NCI-H460 (cell line): ENCODE results near the gene CCNB2. TPM values are rescaled to one million over a fixed set of nuclear protein-coding genes. Genes with fewer than 3 reads are reported as not detected.
"Not testable (repeated sequence)": the region's sequence is repeated elsewhere in the genome, so short reads cannot be mapped to it uniquely, and the experiment has no call there.

Experiments
- DNase-seq: peaks from one replicate; pipeline ENCODE4 v3.0.0-alpha.2; 2016; ENCODE audit warnings: low read depth; ENCODE audit errors: extremely low read depth
- polyA plus RNA-seq: library from polyadenylated mRNA; depleted of rRNA; stranded (reverse); fragments of >200 nt; gene quantifications from 2 replicates; pipeline ENCODE4 v1.2.3, GENCODE V29; 2014; cell fraction: nucleus; rRNA removed
- total RNA-seq: library from RNA; depleted of rRNA; stranded (reverse); fragments of >200 nt; shearing (Covaris generic); gene quantifications from 2 replicates; pipeline ENCODE4 v1.2.3, GENCODE V29; 2014; rRNA removed

CCNB2 gene
- total RNA-seq, result 81.1 TPM in 2 replicates
- 96.7 and 98.0 TPM in 2 replicates for polyA plus RNA-seq

DNA sequence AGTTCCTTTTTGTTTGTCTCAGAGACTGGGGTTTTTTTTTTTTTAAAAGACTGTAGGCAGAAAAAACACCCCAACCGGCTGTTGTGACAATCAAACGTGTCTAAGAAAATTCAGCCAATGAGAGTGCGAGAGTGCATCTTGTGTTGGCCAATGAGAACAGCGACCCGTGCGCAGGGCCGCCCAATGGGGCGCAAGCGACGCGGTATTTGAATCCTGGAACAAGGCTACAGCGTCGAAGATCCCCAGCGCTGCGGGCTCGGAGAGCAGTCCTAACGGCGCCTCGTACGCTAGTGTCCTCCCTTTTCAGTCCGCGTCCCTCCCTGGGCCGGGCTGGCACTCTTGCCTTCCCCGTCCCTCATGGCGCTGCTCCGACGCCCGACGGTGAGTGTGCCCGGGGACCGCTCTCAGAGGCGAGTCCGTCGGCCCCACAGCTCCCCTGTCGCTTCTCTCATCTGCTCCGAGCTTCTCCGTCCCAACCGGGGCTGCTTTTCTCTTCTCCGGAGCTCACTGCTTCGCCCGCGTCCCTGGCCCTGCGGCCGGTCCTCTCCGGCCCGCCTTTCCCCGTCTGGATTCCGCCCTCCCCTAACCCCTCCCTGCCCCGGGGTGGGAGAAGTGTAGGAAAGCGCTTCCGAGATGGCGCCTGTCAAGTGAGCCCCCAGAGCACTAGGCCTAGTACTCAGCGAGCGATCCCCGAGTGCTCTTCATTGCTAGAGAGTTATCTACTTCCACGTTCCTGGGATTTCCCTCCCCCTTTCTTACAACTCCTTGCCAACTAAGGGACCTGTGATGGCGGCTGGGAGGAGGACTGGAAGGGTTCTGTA, at the start of gene CCNB2:
Gene CCNB2 (plus strand): TSS at position 235 of the 821 bp plus-strand sequence. CDS start 123 bp downstream, at position 358.
- DNase-seq, result peak; percentile 88

DNA sequence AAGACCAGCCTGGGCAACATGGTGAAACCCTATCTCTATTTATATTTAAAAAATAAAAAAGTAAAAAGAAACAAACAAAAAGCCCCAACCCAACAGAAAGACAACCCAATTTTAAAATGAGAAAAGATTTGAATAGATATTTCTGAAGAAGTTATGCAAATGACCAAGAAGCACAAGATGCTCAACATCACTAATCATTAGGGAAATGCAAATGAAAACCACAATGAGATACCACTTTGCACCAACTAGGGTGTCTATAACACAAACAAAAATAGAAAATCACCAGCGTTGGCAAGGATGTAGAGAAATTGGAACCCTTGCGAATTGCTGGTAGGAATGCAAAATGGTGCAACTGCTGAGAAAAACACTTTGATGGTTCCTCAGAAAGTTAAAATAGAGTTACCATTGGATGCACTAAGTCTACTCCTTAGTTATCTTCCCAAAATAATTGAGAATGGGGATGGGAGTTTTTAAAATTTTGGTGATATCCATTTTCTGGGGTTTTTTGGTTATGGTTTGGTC, 45.8 kb upstream of the CCNB2 start:
- no peak for DNase-seq

DNA sequence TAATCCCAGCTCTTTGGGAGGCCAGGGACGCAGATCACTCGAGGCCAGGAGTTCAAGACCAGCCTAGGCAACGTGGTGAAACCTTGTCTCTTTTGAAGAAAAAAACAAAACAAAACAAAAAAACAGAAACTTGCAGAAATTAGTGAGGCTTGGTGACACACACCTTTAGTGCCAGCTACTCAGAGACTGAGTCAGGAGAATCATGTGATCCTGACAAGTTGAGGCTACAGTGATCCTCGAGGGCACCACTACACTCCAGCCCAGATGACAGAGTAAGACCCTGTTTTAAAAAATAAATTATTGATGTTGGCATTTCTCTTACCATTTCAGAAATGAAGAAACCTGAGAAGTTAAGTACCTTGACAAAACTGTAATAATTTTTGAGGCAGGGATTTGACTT, 44.6 kb upstream of the CCNB2 start:
- no peak for DNase-seq

DNA sequence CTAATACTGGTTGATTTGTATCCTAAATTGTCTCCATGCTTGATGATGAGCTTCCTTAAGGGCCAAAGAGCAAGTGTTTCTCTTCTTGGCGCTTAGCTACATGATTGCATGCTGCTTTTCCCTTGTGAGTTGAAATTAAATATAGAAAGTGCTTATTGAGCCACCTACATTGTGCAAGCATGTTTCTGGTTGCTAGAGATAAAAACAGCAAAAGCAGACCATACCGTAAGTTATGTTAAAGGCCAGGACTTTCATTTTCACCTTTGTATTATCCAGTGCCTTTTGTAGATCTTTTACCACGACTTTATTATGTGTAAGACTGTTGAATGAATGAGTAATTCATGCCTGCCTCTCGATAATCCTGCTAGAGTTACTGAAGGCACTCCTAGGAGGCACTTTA, 41.9 kb upstream of the CCNB2 start:
- DNase-seq, result no peak

DNA sequence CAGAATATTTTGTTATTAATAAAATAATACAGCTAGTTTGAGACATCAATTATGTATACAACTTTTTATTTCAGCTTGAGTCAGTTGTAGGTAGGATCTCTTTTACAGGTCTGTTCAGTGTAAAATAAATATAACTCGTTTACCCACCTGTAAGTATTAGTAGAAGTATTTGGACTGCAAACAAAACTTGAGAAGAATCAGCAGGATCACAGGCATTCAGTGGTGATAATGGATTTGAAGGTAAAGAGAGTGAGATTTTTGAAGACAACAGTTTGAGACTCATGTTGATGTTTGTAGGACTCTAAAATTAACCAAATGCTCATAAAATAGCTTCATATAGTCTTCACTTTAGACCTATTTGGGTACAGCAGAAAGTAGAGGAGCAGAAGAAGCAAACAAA, 35.5 kb upstream of the CCNB2 start:
- no peak for DNase-seq

DNA sequence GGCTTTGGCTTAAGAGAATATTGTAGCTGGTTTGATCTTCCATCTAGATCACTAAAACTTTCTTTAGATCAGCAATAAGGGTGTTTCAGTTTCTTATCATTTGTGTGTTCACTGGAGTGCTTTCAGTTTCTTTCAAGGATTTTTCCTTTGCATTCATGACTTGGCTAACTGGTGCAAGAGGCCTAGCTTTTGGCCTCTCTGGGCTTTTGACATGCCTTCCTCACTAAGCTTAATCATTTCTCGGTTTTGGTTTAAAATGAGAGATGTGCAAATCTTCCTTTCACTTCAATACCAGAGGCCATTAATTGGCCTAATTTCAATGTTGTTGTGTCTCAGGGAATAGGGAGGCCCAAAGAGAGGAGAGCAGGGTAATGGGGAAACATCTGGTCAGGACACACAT, 30.3 kb upstream of the CCNB2 start:
- no peak for DNase-seq

DNA sequence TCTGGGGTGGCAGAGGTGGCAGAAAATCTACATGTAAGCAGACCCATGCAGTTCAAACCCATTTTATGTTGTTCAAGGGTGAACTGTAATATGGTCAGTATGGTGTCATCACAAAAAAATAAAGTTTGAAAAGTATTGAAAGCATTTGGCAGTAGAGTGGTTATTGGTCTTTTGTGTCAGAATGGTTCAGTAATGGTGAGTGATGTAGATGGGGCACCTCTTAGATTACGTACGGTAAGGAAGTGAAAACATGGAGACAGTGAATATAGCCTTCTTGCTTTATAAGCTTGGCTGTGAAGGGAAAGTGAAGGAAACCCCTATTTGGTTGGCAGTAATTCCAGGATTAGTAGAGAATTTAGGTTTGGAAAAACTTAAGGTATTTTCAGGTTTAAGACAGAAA, 17.2 kb upstream of the CCNB2 start:
- DNase-seq, result no peak

DNA sequence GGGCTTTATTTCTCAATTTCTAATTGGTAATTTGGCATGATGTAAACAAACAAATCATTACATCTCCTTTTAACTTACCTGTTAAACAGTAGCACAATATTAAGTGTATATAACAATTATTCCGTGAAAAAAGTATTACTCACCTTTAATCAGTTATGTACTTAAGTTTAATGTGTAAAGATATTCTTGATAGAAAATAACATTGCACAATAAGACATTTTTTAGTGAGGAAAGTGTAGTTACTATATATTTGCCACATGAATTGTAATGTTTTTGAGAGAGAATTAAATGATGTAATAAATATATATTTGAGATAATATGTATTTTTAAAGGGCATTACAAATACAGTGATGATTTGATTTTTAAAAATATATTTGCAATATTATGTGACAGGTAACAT, 10.9 kb upstream of the CCNB2 start:
- no peak for DNase-seq

DNA sequence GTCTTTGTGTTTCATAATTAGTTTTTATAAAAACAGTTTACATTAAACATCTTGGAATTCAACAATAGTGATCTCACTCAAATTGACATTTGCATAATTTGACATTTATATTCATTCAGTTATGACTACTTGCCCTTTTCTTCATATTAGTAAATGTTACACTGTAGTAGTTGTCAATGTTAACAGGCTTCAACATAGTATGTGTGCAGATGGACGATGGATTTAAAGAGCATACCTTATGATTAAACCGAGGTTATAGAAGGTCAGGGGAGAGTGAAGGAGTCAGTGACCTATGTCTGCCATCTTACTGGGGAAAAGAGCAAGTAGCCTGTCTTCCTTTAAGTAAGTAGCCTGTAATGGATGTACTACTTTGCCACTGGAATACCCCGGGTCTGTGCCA, 8.5 kb upstream of the CCNB2 start:
- DNase-seq, result no peak

DNA sequence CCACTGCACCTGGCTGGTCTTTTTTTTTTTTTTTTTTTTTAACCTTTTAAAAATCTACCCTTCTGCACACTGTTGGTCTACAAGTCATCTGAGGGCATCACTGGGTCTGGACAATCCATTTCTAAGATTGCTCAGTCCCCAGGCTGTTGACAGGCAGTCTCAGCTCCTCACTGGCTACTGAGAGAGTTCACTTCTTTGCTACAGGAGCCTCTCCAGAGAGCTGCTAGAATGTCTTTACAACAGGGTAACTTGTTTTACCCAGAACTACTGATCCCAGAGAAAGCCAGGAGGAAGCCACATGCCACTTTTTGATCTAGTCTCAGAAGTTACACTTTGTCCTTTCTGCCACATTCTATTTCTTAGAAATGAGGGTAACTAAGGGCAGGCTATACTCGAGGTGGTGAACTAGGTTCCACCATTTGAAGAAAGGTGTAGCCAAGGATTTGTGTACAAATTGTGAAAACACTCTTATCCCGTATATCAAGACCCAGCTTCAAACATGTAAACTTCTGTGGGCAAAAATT, 5.7 kb upstream of the CCNB2 start:
- DNase-seq, result no peak

DNA sequence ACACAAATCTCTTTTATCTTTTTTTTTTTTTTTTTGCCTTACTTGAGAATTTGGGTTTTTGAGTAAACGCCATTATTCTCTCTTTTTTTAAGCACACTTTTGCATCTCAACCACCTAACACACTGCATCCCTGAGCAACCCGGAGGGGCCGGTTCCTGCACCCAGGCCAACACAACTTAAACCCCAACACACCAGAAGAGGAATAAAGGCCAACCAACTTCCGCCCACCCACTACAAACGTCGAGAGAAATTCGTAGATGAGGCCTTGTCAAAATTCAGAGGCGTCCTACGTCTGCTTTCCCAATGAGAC, 389 bp upstream of the CCNB2 start:
- no peak for DNase-seq

DNA sequence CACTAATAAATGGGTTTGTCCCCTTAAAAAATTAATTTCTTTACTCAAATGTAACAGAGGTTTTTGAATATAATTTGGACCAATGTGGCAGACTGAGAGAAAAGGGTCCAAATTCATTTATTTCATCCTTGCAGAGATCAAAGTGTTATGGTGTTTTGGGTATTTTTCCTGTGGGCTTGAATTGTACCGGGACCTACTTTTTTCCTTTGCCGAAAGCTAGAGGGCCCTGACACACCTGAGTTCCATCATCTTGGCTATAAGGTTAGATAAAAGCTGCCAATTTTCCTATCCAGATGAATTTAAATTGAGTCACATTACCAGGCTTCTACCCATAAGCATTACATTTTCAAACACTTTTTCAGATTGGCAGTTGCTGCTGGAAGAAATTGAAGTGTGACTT, 908 bp downstream of the CCNB2 start:
- no peak for DNase-seq

DNA sequence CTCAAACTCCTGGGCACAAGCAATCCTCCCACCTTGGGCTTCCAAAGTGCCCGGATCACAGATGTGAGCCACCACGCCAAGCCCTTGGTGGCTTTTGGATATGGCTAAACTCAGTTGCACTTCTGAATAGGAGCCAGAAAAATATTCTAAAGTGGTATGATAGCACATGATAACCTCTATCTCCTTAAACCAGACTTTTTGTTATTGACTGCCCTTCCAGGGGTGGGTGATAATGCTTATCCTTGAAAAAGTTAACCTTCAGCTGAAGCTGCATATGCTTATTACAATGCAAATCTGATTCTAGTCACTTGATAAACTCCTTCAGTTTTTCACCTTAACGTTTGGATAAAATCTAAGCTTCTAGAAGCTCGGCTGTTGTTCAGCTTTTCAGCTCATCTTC, 6.3 kb downstream of the CCNB2 start:
- no peak for DNase-seq

DNA sequence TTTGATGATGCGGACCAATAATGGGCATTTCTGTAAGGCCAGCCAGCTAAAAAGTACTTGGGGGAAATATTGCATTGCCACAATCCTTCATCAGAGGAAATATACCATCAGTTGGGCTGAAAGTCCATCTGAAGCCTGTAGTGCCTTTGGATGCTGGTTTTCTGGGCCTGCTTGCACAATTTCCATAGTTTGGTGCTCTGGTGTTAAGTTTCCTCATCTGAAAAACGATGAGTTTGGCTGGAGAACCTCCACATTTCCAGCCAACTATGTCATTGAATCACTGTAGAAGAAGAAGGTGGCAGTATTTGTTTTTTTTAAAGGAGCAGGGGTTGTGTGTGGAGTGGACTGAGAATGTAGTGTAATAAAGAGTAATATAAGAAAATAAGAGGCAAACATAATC, 10.1 kb downstream of the CCNB2 start:
- no peak for DNase-seq

DNA sequence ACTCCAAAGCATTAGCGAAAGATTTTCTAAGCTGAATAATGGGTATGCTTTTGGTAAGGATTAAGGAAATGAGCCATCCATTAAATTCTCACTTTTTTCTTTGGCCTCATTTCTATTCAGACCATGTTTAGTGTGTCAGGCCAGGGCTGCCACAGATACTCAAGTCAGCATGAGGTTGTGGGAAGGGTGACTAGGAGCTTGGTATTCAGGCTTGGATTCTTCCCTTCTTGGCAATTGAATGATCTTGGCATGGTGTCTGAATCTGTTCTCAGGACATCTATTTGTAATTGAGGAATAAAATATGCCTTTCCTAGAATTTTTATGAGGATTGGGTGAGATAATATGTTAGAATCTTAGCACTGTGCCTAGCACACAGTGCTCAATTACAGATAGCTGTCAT, 11.2 kb downstream of the CCNB2 start:
- no peak for DNase-seq

DNA sequence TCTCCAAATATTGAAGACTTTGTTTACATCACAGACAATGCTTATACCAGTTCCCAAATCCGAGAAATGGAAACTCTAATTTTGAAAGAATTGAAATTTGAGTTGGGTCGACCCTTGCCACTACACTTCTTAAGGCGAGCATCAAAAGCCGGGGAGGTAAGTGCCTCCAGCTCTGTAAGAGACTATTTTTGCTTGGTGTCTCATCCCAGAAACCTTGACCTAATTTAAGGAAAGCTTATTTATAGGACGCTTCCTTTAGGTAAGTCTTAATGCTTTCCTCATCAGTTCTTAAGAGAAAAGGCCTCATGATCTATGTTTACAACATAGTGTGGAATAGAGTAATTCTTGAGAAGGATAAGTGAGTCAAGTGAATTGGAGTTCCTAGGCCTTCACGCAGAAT, 11.8 kb downstream of the CCNB2 start:
- DNase-seq, result no peak

DNA sequence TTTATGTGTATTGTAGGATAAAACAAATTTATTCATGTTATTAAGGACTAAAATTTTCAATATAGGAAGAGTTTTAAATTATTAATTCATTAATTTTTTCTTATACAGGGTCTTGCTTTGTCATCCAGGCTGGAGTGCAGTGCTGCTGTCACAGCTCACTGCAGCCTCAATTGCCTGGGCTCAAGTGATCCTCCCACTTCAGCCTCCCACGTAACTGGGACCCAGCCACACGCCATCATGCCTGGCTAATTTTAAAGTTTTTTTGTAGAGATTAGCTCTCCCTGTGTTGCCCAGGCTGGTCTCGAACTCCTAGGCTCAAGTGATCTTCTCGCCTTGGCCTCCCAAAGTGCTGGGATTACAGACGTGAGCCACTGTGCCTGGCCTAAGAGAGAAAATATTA, 14.7 kb downstream of the CCNB2 start:
- DNase-seq, result no peak

DNA sequence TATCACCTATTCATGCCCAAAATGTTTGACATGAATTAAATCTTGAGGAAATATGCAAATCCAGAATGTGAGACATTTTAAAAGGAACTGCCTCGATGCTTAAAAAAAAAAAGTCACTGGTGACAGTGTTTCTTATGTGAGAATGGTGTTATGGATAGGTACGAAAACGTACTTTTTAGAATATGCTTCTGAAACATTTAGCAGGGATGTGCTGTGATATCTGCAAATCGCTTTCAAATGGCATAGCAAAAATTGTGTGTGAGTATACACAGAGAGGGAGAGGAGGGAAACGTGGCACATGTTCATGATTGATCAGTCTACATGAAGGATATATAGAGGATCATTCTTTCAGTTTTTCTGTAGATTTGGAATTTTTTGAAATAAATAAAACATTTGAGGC, 16.0 kb downstream of the CCNB2 start:
- no peak for DNase-seq

DNA sequence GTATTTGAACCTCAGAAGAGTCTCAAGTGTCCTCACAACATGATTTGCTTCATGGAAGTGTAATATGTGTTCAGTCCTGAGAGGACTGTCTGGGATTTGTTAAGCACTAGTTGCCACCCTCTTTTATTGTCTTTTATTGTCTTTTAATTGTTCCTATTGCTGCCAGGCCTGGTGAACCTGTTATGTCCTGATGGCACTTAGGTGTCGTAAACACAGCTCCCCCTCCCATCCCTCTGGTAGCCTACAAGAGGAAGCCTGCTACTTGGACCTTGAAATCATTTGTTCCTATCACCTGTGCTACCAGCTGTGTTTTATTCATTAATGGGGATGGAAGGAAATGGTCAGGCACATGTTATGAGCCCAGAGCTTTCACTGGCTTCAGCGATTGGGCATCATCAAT, 19.3 kb downstream of the CCNB2 start:
- no peak for DNase-seq

DNA sequence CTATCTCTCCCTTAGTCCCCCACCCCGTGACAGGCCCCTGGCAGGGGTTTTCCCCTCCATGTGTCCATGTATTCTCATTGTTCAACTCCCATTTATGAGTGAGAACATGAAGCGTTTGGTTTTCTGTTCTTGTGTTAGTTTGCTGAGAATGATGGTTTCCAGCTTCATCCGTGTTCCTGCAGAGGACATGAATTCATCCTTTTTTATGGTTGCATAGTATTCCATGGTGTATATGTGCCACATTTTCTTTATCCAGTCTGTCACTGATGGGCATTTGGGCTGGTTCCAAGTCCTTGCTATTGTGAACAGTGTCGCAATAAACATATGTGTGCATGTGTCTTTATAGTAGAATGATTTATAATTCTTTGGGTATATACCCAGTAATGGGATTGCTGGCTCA, 20.7 kb downstream of the CCNB2 start:
- not testable (repeated sequence) for DNase-seq

DNA sequence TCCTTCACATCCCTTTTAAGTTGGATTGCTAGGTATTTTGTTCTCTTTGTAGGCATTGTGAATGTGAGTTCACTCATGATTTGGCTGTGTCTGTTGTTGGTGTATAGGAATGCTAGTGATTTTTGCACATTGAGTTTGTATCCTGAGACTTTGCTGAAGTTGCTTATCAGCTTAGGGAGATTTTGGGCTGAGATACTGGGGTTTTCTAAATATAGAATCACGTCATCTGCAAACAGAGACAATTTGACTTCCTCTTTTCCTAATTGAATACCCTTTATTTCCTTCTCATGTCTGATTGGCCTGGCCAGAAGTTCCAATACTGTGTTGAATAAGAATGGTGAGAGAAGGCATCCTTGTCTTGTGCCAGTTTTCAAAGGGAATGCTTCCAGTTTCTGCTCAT, 22.3 kb downstream of the CCNB2 start:
- DNase-seq, result not testable (repeated sequence)

DNA sequence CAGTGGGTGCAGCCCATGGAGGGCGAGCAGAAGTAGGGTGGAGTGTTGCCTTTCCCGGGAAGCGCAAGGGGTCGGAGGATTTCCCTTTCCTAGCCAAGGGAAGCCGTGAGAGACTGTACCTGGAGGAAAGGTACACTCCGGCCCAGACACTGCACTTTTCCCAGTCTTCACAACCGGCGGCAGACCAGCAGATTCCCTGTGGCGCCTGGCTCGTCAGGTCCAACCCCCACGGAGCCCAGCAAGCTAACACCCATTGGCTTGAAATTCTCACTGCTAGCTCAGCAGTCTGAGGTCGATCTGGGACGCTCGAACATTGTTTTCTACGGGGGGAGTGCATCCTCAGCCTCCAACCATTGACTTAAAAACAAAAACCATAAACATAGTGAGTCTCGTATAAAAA, 26.5 kb downstream of the CCNB2 start:
- no peak for DNase-seq
